ENCODE measurements around the gene PRAMEF18.
"Not testable (repeated sequence)": the region's sequence is repeated elsewhere in the genome, so short reads cannot be mapped to it uniquely, and the experiment has no call there.

Gene PRAMEF18

DNA sequence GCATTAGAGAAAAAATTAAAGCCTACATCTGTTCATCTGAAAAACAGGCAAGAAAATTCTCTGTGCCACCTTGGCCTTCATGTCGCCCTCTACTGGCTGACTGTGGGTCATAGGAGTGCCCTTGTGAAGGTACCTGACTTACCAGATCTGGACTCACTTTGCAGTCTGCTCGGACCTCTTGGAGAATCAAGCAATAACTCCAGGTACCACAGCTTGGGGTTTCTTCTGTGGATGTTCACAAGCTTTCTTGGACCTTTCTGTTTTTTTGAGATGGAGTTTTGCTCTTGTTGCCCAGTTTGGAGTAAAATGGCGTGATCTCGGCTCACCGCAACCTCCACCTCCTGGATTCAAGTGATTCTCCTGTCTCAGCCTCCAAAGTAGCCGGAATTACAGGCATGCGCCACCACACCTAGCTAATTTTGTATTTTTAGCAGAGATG is 2.4 kb upstream of the PRAMEF18 start:
- TF ChIP-seq CTCF (IDR thresholded peaks at IDR 0.05; ENCODE audit: insufficient read depth, low read length, poor library complexity, severe bottlenecking) (peak; percentile 51), EZH2phosphoT487 (conservative IDR thresholded peaks at IDR 0.05; ENCODE audit: low read length) (no peak)
- H2AFZ ChIP-seq (ENCODE audit: low read depth, low read length, severe bottlenecking), result no peak overlapping the region

DNA sequence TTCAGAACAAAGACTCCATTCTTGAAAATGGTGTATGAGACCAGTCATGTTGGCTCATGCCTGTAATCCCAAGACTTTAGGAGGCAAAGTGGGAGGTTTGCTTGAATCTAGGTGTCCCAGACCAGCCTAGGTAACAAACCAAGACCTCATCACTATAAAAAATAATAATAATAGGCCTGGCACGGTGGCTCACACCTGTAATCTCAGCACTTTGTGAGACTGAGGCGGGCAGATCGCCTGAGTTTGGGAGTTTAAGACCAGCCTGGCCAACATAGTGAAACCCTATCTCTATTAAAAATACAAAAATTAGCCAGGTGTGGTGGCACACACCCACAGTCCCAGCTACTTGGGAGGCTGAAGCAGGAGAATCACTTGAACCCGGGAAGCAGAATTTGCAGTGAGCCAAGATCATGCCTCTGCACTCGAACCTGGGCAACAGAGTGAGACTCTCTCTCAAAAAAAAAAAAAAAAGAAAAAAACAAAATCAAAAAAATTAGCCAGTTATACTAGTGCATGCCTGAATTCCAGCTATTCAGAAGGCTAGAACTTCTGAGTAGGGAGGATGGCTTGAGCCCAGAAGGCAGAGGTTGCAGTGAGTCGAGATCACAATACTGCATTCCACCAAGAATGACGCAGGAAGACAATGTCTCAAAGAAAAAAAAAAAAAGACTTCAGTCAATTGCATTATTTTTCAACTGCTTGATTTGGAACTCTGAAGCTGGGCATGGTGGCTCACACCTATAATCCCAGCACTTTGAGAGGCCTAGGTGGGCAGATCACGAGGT is 1.5 kb upstream of the PRAMEF18 start:
- H2AFZ ChIP-seq (ENCODE audit: low read depth, low read length, severe bottlenecking); H4K20me1 ChIP-seq (ENCODE audit: low read depth, low read length); H3K27ac ChIP-seq (ENCODE audit: low read depth, low read length); H3K36me3 ChIP-seq (ENCODE audit: low read length); H3K4me3 ChIP-seq (ENCODE audit: insufficient read depth, low read length, poor library complexity, severe bottlenecking); H3K9me3 ChIP-seq (ENCODE audit: insufficient read depth, low read length); H3K79me2 ChIP-seq (ENCODE audit: insufficient read depth, low read length); H3K9me2 ChIP-seq (replicated peaks; ENCODE audit: insufficient read depth, low read length); H3K27me3 ChIP-seq (ENCODE audit: low read length); H3K4me2 ChIP-seq (ENCODE audit: low read depth, low read length, poor library complexity, severe bottlenecking); H3F3A ChIP-seq (ENCODE audit: insufficient read depth); H3K9ac ChIP-seq (ENCODE audit: low read length): not testable (repeated sequence)

More for the DNA sequence above, 2.4 kb upstream of the PRAMEF18 start:
- H3F3A ChIP-seq (ENCODE audit: insufficient read depth), result no peaks in the 10 kb centered on the region
- H3K4me2 ChIP-seq (ENCODE audit: low read depth, low read length, poor library complexity, severe bottlenecking), result no peak overlapping the region
- H3K27me3 ChIP-seq (ENCODE audit: low read length), result peaks cover 2% of the 10 kb centered on the region; the same call in 1 of the 2 replicates
- H3K4me3 ChIP-seq (ENCODE audit: insufficient read depth, low read length, poor library complexity, severe bottlenecking), result no peak overlapping the region
- H3K79me2 ChIP-seq (ENCODE audit: insufficient read depth, low read length), result no peaks in the 10 kb centered on the region
- H3K9me3 ChIP-seq (ENCODE audit: insufficient read depth, low read length), result no peaks in the 10 kb centered on the region
- no peaks in the 10 kb centered on the region for H3K36me3 ChIP-seq (ENCODE audit: low read length)
- no peaks in the 10 kb centered on the region for H4K20me1 ChIP-seq (ENCODE audit: low read depth, low read length)
- H3K9ac ChIP-seq (ENCODE audit: low read length), result no peak overlapping the region
- H3K27ac ChIP-seq (ENCODE audit: low read depth, low read length), result no peak overlapping the region
- no peaks in the 10 kb centered on the region for H3K9me2 ChIP-seq (replicated peaks; ENCODE audit: insufficient read depth, low read length)

- no peaks in the 10 kb centered on the region for H3K9me3 ChIP-seq (ENCODE audit: insufficient read depth, low read length)
- H2AFZ ChIP-seq (ENCODE audit: low read depth, low read length, severe bottlenecking), result no peak overlapping the region
- H3K36me3 ChIP-seq (ENCODE audit: low read length), result no peaks in the 10 kb centered on the region
- no peak overlapping the region for H3K4me2 ChIP-seq (ENCODE audit: low read depth, low read length, poor library complexity, severe bottlenecking)
- no peak overlapping the region for H3K27ac ChIP-seq (ENCODE audit: low read depth, low read length)
- H3K79me2 ChIP-seq (ENCODE audit: insufficient read depth, low read length), result no peaks in the 10 kb centered on the region
- TF ChIP-seq EZH2phosphoT487 (conservative IDR thresholded peaks at IDR 0.05; ENCODE audit: low read length), result no peak
- TF ChIP-seq CTCF (IDR thresholded peaks at IDR 0.05; ENCODE audit: insufficient read depth, low read length, poor library complexity, severe bottlenecking), result no peak
- H3K9me2 ChIP-seq (replicated peaks; ENCODE audit: insufficient read depth, low read length), result no peaks in the 10 kb centered on the region
- no peak overlapping the region for H3K9ac ChIP-seq (ENCODE audit: low read length)
- no peak overlapping the region for H3K4me3 ChIP-seq (ENCODE audit: insufficient read depth, low read length, poor library complexity, severe bottlenecking)
- H3K27me3 ChIP-seq (ENCODE audit: low read length), result no peaks in the 10 kb centered on the region
- no peaks in the 10 kb centered on the region for H4K20me1 ChIP-seq (ENCODE audit: low read depth, low read length)
- no peaks in the 10 kb centered on the region for H3F3A ChIP-seq (ENCODE audit: insufficient read depth)
Measured at GRCh38 chr1:13224480-13225060, 1.4 kb downstream of the PRAMEF18 start.

DNA sequence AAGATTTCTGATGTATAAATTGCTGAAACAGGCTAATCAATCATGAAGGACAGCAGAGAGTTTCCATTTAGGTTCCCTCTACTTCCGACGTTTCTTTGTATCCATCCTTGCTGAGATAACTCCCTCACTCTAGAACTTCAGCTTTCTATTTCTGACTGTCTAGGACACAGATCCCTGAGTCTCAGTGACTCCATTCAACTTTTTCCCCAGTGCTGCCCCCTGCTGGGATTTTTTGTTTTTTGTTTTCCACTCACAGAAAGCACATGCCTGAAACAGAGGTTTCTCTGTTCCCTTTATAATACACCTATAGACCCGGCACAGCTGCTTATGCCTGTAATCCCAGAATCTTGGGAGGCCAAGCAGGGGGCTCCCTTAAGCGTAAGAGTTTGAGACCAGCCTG is 3.2 kb downstream of the PRAMEF18 start:
- not testable (repeated sequence) for H3K79me2 ChIP-seq (ENCODE audit: insufficient read depth, low read length); H2AFZ ChIP-seq (ENCODE audit: low read depth, low read length, severe bottlenecking); H3K9me2 ChIP-seq (replicated peaks; ENCODE audit: insufficient read depth, low read length); H3K4me3 ChIP-seq (ENCODE audit: insufficient read depth, low read length, poor library complexity, severe bottlenecking); H3F3A ChIP-seq (ENCODE audit: insufficient read depth); H4K20me1 ChIP-seq (ENCODE audit: low read depth, low read length); H3K36me3 ChIP-seq (ENCODE audit: low read length); H3K27me3 ChIP-seq (ENCODE audit: low read length); H3K9me3 ChIP-seq (ENCODE audit: insufficient read depth, low read length); H3K9ac ChIP-seq (ENCODE audit: low read length); H3K4me2 ChIP-seq (ENCODE audit: low read depth, low read length, poor library complexity, severe bottlenecking); H3K27ac ChIP-seq (ENCODE audit: low read depth, low read length)

- H3K4me3 ChIP-seq (ENCODE audit: insufficient read depth, low read length, poor library complexity, severe bottlenecking); H3K27ac ChIP-seq (ENCODE audit: low read depth, low read length); H3K27me3 ChIP-seq (ENCODE audit: low read length); H3K4me2 ChIP-seq (ENCODE audit: low read depth, low read length, poor library complexity, severe bottlenecking); H3K9me2 ChIP-seq (replicated peaks; ENCODE audit: insufficient read depth, low read length); H3K9ac ChIP-seq (ENCODE audit: low read length); H3K36me3 ChIP-seq (ENCODE audit: low read length); H4K20me1 ChIP-seq (ENCODE audit: low read depth, low read length); H3K9me3 ChIP-seq (ENCODE audit: insufficient read depth, low read length); H3K79me2 ChIP-seq (ENCODE audit: insufficient read depth, low read length); H3F3A ChIP-seq (ENCODE audit: insufficient read depth); H2AFZ ChIP-seq (ENCODE audit: low read depth, low read length, severe bottlenecking): not testable (repeated sequence)
Measured at GRCh38 chr1:13219203-13219602, 6.8 kb downstream of the PRAMEF18 start.

DNA sequence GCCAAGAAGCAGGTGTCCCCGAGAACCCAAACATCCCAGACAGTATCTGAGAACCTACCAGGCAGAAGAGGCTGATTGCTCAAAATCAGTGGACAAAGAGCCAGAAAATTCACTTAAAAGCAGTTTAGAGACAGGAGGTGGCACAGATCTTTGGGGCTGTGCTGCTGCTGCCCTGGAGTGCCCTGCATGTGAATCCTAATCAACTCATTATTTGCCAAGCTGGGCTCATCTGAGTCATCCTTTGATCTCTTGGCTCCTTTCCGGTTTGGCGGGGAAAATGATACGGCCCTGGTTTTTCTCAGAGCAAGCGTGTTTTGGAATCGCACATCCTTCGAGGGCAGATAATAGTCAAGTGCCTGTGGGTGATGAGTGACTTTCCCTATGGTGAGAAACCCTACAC is 9.3 kb downstream of the PRAMEF18 start:
- H3K9ac ChIP-seq (ENCODE audit: low read length); H2AFZ ChIP-seq (ENCODE audit: low read depth, low read length, severe bottlenecking); H4K20me1 ChIP-seq (ENCODE audit: low read depth, low read length): not testable (repeated sequence)

More for the DNA sequence above, 9.3 kb downstream of the PRAMEF18 start:
- H3K27me3 ChIP-seq (ENCODE audit: low read length); H3K9me3 ChIP-seq (ENCODE audit: insufficient read depth, low read length); H3F3A ChIP-seq (ENCODE audit: insufficient read depth); H3K36me3 ChIP-seq (ENCODE audit: low read length); H3K79me2 ChIP-seq (ENCODE audit: insufficient read depth, low read length); H3K27ac ChIP-seq (ENCODE audit: low read depth, low read length); H3K4me3 ChIP-seq (ENCODE audit: insufficient read depth, low read length, poor library complexity, severe bottlenecking); H3K9me2 ChIP-seq (replicated peaks; ENCODE audit: insufficient read depth, low read length); H3K4me2 ChIP-seq (ENCODE audit: low read depth, low read length, poor library complexity, severe bottlenecking): not testable (repeated sequence)

All from SU-DHL-6 (cell line).